ENCODE data around the gene BCO2.

BCO2 gene

GRCh38 chr11:112200252-112200651 lies 24.9 kb downstream of the BCO2 start:
- no peak overlapping the region for H3K4me3 ChIP-seq (ENCODE audit: low read depth, low read length)
- TF ChIP-seq, protein P1, sequence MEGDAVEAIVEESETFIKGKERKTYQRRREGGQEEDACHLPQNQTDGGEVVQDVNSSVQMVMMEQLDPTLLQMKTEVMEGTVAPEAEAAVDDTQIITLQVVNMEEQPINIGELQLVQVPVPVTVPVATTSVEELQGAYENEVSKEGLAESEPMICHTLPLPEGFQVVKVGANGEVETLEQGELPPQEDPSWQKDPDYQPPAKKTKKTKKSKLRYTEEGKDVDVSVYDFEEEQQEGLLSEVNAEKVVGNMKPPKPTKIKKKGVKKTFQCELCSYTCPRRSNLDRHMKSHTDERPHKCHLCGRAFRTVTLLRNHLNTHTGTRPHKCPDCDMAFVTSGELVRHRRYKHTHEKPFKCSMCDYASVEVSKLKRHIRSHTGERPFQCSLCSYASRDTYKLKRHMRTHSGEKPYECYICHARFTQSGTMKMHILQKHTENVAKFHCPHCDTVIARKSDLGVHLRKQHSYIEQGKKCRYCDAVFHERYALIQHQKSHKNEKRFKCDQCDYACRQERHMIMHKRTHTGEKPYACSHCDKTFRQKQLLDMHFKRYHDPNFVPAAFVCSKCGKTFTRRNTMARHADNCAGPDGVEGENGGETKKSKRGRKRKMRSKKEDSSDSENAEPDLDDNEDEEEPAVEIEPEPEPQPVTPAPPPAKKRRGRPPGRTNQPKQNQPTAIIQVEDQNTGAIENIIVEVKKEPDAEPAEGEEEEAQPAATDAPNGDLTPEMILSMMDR (IDR thresholded peaks at IDR 0.05; ENCODE audit: low read depth, low read length) = no peak

DNA sequence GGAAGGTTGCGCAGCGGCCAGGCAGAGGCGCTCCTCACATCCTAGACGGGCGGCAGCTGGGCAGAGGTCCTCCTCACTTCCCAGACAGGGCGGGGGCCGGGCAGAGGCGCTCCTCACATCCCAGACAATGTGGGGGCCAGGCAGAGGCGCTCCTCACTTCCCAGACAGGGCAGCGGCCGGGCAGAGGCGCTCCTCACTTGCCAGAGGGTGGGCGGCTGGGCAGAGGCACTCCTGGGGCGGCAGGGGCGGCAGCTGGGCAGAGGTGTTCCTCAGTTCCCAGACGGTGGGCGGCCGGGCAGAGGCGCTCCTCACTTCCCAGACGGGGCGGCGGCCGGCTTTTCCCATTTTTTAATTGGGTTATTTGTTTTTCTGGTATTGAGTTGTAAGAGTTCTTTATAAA lies 30.8 kb downstream of the BCO2 start:
- H3K4me3 ChIP-seq (ENCODE audit: low read depth, low read length) = no peak overlapping the region

DNA sequence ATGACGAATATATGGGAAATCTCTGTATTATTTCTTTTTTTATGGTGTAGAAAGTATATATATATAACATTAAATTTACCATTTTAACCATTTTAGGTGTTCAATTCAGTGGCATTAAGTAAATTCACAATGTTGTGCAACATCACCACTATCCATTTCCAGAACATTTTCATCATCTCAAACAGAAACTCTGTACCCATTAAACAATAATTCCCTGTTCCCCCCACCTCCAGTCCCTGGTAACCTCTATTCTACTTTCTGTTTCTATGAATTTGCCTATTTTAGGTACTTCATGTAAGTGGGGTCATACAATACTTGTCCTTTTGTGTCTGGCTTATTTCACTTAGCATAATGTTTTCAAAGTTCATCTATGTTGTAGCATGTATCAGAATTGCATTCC lies 35.6 kb downstream of the BCO2 start:
- TF ChIP-seq, protein P1 (IDR thresholded peaks at IDR 0.05; ENCODE audit: low read depth, low read length) = no peak
- H3K4me3 ChIP-seq (ENCODE audit: low read depth, low read length) = no peak overlapping the region

More for the DNA sequence above, 30.8 kb downstream of the BCO2 start:
- TF ChIP-seq, protein P1 (IDR thresholded peaks at IDR 0.05; ENCODE audit: low read depth, low read length) = no peak

- TF ChIP-seq, protein P1 (IDR thresholded peaks at IDR 0.05; ENCODE audit: low read depth, low read length) = no peak
- H3K4me3 ChIP-seq (ENCODE audit: low read depth, low read length) = no peak overlapping the region
Observed at GRCh38 chr11:112211536-112211935, 36.2 kb downstream of the BCO2 start.

- H3K4me3 ChIP-seq (ENCODE audit: low read depth, low read length) = no peak overlapping the region
- TF ChIP-seq, protein P1 (IDR thresholded peaks at IDR 0.05; ENCODE audit: low read depth, low read length) = no peak
Observed at GRCh38 chr11:112212290-112212689, 37.0 kb downstream of the BCO2 start.

- no peak overlapping the region for H3K4me3 ChIP-seq (ENCODE audit: low read depth, low read length)
- TF ChIP-seq, protein P1 (IDR thresholded peaks at IDR 0.05; ENCODE audit: low read depth, low read length) = no peak
Observed at GRCh38 chr11:112212710-112213109, 37.4 kb downstream of the BCO2 start.

DNA sequence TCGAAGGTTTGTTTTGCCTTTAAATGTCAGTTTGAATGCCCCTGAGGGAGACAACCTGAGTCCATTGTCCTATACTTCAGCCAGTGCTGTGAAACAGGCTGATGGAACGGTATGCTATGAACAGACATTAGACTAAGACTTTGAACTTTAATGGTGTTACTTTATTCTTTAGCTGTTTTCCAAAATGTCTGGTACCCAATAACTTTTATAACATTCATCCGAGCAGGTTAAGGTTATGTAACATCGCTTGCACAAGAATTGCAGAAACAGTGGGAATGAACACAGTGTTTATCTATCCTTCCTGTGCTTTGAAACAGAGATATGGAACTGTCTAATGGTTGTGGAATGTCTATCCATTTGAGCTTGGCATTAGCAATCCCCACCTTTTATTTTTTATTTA lies 38.4 kb downstream of the BCO2 start:
- TF ChIP-seq, protein P1 (IDR thresholded peaks at IDR 0.05; ENCODE audit: low read depth, low read length) = no peak
- no peak overlapping the region for H3K4me3 ChIP-seq (ENCODE audit: low read depth, low read length)

Data from WI38 (cell line).